Cardiac septum (tissue), 1 donor: ENCODE results near the gene SPINK6. TPM values are rescaled to one million over a fixed set of nuclear protein-coding genes. Genes with fewer than 3 reads are reported as not detected.

Experiments used
- DNase-seq: peaks from one replicate; pipeline ENCODE4 v3.0.0-alpha.2; 2020; ENCODE audit warnings: low spot score
- intact Hi-C: fragments of 100-400 bp; cut with DNase I; formaldehyde crosslinking; loops from one replicate; pipeline ENCODE4 v1.14.0; 2022
- total RNA-seq: library from RNA; stranded (reverse); fragmentation: NEBNext Ultra II Directional; extraction: Animal tissue kit (Norgen Biotek cat#: 25700); gene quantifications from one replicate; pipeline ENCODE4 v1.2.1, GENCODE V29; 2021
- donor health status: DM: no; HTN: no; CAD: no.

SPINK6 gene
- total RNA-seq, 1 donor from 2014 or later: not detected

GRCh38 chr5:148209151-148209770 lies 6.4 kb downstream of the SPINK6 start:
- DNase-seq: no peak
- intact Hi-C loops: no loop called here

- intact Hi-C loops: no loop called here
- DNase-seq: no peak
Observed at GRCh38 chr5:148214665-148215185, 11.9 kb downstream of the SPINK6 start.

GRCh38 chr5:148221508-148221907 lies 18.7 kb downstream of the SPINK6 start:
- intact Hi-C loops: no loop called here
- DNase-seq: no peak

- no peak for DNase-seq
- intact Hi-C loops: no loop called here
Observed at GRCh38 chr5:148224117-148224742, 21.4 kb downstream of the SPINK6 start.

- intact Hi-C loops: no loop called here
- DNase-seq: no peak
Observed at GRCh38 chr5:148228392-148228984, 25.6 kb downstream of the SPINK6 start.

GRCh38 chr5:148229840-148230239 lies 27.0 kb downstream of the SPINK6 start:
- intact Hi-C loops: no loop called here
- DNase-seq: no peak

GRCh38 chr5:148230240-148230639 lies 27.4 kb downstream of the SPINK6 start:
- intact Hi-C loops: no loop called here
- no peak for DNase-seq

GRCh38 chr5:148237785-148238417 lies 35.1 kb downstream of the SPINK6 start:
- DNase-seq: no peak

GRCh38 chr5:148238418-148238794 lies 35.6 kb downstream of the SPINK6 start, which contains the start of gene MARCOL:
TSS of gene MARCOL (plus strand) at chr5:148238525. CDS start at chr5:148238598, 73 bp downstream.
- intact Hi-C loops: no loop called here
- no peak for DNase-seq

More at GRCh38 chr5:148237785-148238417, 35.1 kb downstream of the SPINK6 start:
- intact Hi-C loops: no loop called here

GRCh38 chr5:148248894-148249293 lies 46.1 kb downstream of the SPINK6 start:
- no peak for DNase-seq
- intact Hi-C loops: no loop called here

- intact Hi-C loops: no loop called here
- DNase-seq: no peak
Observed at GRCh38 chr5:148255456-148255855, 52.6 kb downstream of the SPINK6 start.

- intact Hi-C loops: no loop called here
- no peak for DNase-seq
Observed at GRCh38 chr5:148259288-148259687, 56.4 kb downstream of the SPINK6 start.

GRCh38 chr5:148261221-148261620 lies 58.4 kb downstream of the SPINK6 start:
- no peak for DNase-seq
- intact Hi-C loops: no loop called here

Other genes starting within 250 kb of the SPINK6 start
- 0.16 TPM for gene SPINK5, start 139.1 kb upstream of the SPINK6 start, total RNA-seq
- not detected for gene SPINK14, start 34.5 kb upstream of the SPINK6 start, total RNA-seq
- gene MARCOL, start 35.5 kb downstream of the SPINK6 start, total RNA-seq: not detected
- gene SPINK13, start 65.8 kb downstream of the SPINK6 start, total RNA-seq: not detected
- gene SPINK7, start 109.4 kb downstream of the SPINK6 start, total RNA-seq: not detected
- gene SPINK9, start 132.5 kb downstream of the SPINK6 start, total RNA-seq: not detected
- gene FBXO38, start 180.9 kb downstream of the SPINK6 start, total RNA-seq: 61.3 TPM